GM18505 (cell line): ENCODE data around the gene PLXNA4.

Source experiments
- ATAC-seq: cut with Tn5 transposase; IDR thresholded peaks from one replicate; pipeline ENCODE4 v1.9.1; 2021; ENCODE audit not compliant: unreplicated experiment
- POLR2A ChIP-seq: IDR thresholded peaks from 4 replicates; pipeline ENCODE4 v1.6.1; 2011; ENCODE audit warnings: borderline replicate concordance; ENCODE audit not compliant: insufficient read depth, insufficient read length; ENCODE audit errors: extremely low read depth

PLXNA4 gene

GRCh38 chr7:132125872-132126595 lies 450.2 kb downstream of the PLXNA4 start:
- no peak for TF ChIP-seq POLR2A
- ATAC-seq: no peak

GRCh38 chr7:132125096-132125495 lies 451.2 kb downstream of the PLXNA4 start:
- no peak for TF ChIP-seq POLR2A
- no peak for ATAC-seq

- no peak for TF ChIP-seq POLR2A
- ATAC-seq: no peak
Observed at GRCh38 chr7:132124575-132124974, 451.7 kb downstream of the PLXNA4 start.

GRCh38 chr7:132123773-132124172 lies 452.5 kb downstream of the PLXNA4 start:
- TF ChIP-seq POLR2A: no peak
- no peak for ATAC-seq

GRCh38 chr7:132122901-132123300 lies 453.4 kb downstream of the PLXNA4 start:
- no peak for TF ChIP-seq POLR2A

GRCh38 chr7:132121987-132122386 lies 454.3 kb downstream of the PLXNA4 start:
- TF ChIP-seq POLR2A: no peak
- ATAC-seq: no peak

More at GRCh38 chr7:132122901-132123300, 453.4 kb downstream of the PLXNA4 start:
- ATAC-seq: no peak

GRCh38 chr7:132118641-132119040 lies 457.6 kb downstream of the PLXNA4 start:
- ATAC-seq: no peak
- no peak for TF ChIP-seq POLR2A

GRCh38 chr7:132117636-132118035 lies 458.6 kb downstream of the PLXNA4 start:
- ATAC-seq: no peak
- no peak for TF ChIP-seq POLR2A

- no peak for ATAC-seq
- no peak for TF ChIP-seq POLR2A
Observed at GRCh38 chr7:132117181-132117580, 459.1 kb downstream of the PLXNA4 start.

- ATAC-seq: no peak
- no peak for TF ChIP-seq POLR2A
Observed at GRCh38 chr7:132116369-132116768, 459.9 kb downstream of the PLXNA4 start.

- no peak for ATAC-seq
- TF ChIP-seq POLR2A: no peak
Observed at GRCh38 chr7:132115758-132116157, 460.5 kb downstream of the PLXNA4 start.

GRCh38 chr7:132115028-132115427 lies 461.2 kb downstream of the PLXNA4 start:
- no peak for TF ChIP-seq POLR2A
- ATAC-seq: no peak

- TF ChIP-seq POLR2A: no peak
- ATAC-seq: no peak
Observed at GRCh38 chr7:132114411-132114810, 461.9 kb downstream of the PLXNA4 start.

- no peak for TF ChIP-seq POLR2A
- ATAC-seq: no peak
Observed at GRCh38 chr7:132113536-132114371, 462.5 kb downstream of the PLXNA4 start.

- no peak for ATAC-seq
- no peak for TF ChIP-seq POLR2A
Observed at GRCh38 chr7:132112657-132113056, 463.6 kb downstream of the PLXNA4 start.

GRCh38 chr7:132112106-132112505 lies 464.2 kb downstream of the PLXNA4 start:
- ATAC-seq: no peak

More at GRCh38 chr7:132112106-132112505, 464.2 kb downstream of the PLXNA4 start:
- no peak for TF ChIP-seq POLR2A
